ENCODE results near the gene ZFYVE28. TPM values are rescaled to one million over a fixed set of nuclear protein-coding genes. Genes with fewer than 3 reads are reported as not detected.

The ZFYVE28 gene
- total RNA-seq, 1 donor from 2014 or later: 0.39 TPM

- H3K27me3 Mint-ChIP-seq (ENCODE audit: insufficient read depth, low read depth): peaks cover 8% of the 10 kb centered on the region
- no peak for TF ChIP-seq EZH2 (IDR thresholded peaks at IDR 0.05)
- TF ChIP-seq, protein P1, sequence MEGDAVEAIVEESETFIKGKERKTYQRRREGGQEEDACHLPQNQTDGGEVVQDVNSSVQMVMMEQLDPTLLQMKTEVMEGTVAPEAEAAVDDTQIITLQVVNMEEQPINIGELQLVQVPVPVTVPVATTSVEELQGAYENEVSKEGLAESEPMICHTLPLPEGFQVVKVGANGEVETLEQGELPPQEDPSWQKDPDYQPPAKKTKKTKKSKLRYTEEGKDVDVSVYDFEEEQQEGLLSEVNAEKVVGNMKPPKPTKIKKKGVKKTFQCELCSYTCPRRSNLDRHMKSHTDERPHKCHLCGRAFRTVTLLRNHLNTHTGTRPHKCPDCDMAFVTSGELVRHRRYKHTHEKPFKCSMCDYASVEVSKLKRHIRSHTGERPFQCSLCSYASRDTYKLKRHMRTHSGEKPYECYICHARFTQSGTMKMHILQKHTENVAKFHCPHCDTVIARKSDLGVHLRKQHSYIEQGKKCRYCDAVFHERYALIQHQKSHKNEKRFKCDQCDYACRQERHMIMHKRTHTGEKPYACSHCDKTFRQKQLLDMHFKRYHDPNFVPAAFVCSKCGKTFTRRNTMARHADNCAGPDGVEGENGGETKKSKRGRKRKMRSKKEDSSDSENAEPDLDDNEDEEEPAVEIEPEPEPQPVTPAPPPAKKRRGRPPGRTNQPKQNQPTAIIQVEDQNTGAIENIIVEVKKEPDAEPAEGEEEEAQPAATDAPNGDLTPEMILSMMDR (IDR thresholded peaks at IDR 0.05): no peak
- TF ChIP-seq EZH2phosphoT487 (IDR thresholded peaks at IDR 0.05): no peak
- H3K4me3 Mint-ChIP-seq: peak within 1 kb of the TSS; percentile 82
- no peaks in the 10 kb centered on the region for H3K9me3 Mint-ChIP-seq
- Histone ChIP-seq H3K9me3 (ENCODE audit: low read depth) (no peaks in the 10 kb centered on the region), H3K27ac (peak within 1 kb of the TSS; percentile 93), H2AFZ (replicated peaks) (peak within 1 kb of the TSS; percentile 71), H3K79me2 (ENCODE audit: low read depth) (peaks cover 21% of the 10 kb centered on the region), H3K4me2 (peak within 1 kb of the TSS; percentile 97), H3F3A (ENCODE audit: low read depth) (peaks cover 20% of the 10 kb centered on the region), H3K9ac (peak within 1 kb of the TSS; percentile 59), H3K36me3 (no peaks in the 10 kb centered on the region), H3K4me3 (peak within 1 kb of the TSS; percentile 93), H3K27me3 (no peaks in the 10 kb centered on the region), H4K20me1 (ENCODE audit: low read depth) (peaks cover 44% of the 10 kb centered on the region), H3K4me1 (peaks cover 26% of the 10 kb centered on the region)
- H3K36me3 Mint-ChIP-seq: no peaks in the 10 kb centered on the region
- DNase-seq (ENCODE audit: low spot score): no peak
- H3K4me1 Mint-ChIP-seq: peaks cover 15% of the 10 kb centered on the region
- H3K27ac Mint-ChIP-seq: no peak within 1 kb of the TSS
Measured at GRCh38 chr4:2261853-2262144, 156.6 kb downstream of the ZFYVE28 start, which contains the start of gene MXD4. Gene MXD4, minus strand, starts transcription at chr4:2262109. Its CDS starts 129 bp downstream, at chr4:2261980.

- no peaks in the 10 kb centered on the region for H3K27me3 ChIP-seq
- Mint-ChIP-seq H3K4me1 (peaks cover 15% of the 10 kb centered on the region), H3K36me3 (no peaks in the 10 kb centered on the region), H3K27me3 (ENCODE audit: insufficient read depth, low read depth) (peaks cover 8% of the 10 kb centered on the region), H3K27ac (no peak overlapping the region), H3K9me3 (no peaks in the 10 kb centered on the region), H3K4me3 (peak overlapping the region; percentile 82)
- no peak overlapping the region for H2AFZ ChIP-seq (replicated peaks)
- H3K9me3 ChIP-seq (ENCODE audit: low read depth): no peaks in the 10 kb centered on the region
- DNase-seq (ENCODE audit: low spot score): peak; percentile 74
- peak overlapping the region; percentile 93 for H3K4me3 ChIP-seq
- TF ChIP-seq EZH2 (IDR thresholded peaks at IDR 0.05): no peak
- TF ChIP-seq, protein P1 (IDR thresholded peaks at IDR 0.05): no peak
- TF ChIP-seq EZH2phosphoT487 (IDR thresholded peaks at IDR 0.05): no peak
- H3F3A ChIP-seq (ENCODE audit: low read depth): peaks cover 20% of the 10 kb centered on the region
- H4K20me1 ChIP-seq (ENCODE audit: low read depth): peaks cover 49% of the 10 kb centered on the region
- peak overlapping the region; percentile 59 for H3K9ac ChIP-seq
- H3K27ac ChIP-seq: peak overlapping the region; percentile 80
- peaks cover 21% of the 10 kb centered on the region for H3K79me2 ChIP-seq (ENCODE audit: low read depth)
- H3K4me2 ChIP-seq: peak overlapping the region; percentile 97
- H3K4me1 ChIP-seq: peaks cover 26% of the 10 kb centered on the region
- no peaks in the 10 kb centered on the region for H3K36me3 ChIP-seq
Measured at GRCh38 chr4:2261110-2261852, 157.2 kb downstream of the ZFYVE28 start.

- TF ChIP-seq, protein P1 (IDR thresholded peaks at IDR 0.05): no peak
- TF ChIP-seq EZH2phosphoT487 (IDR thresholded peaks at IDR 0.05) (no peak), EZH2 (IDR thresholded peaks at IDR 0.05) (no peak)
- H3K27me3 ChIP-seq: no peaks in the 10 kb centered on the region
- peak overlapping the region; percentile 97 for H3K4me2 ChIP-seq
- H3F3A ChIP-seq (ENCODE audit: low read depth): peaks cover 20% of the 10 kb centered on the region
- DNase-seq (ENCODE audit: low spot score): no peak
- no peaks in the 10 kb centered on the region for H3K9me3 ChIP-seq (ENCODE audit: low read depth)
- H3K79me2 ChIP-seq (ENCODE audit: low read depth): peaks cover 21% of the 10 kb centered on the region
- Mint-ChIP-seq H3K27me3 (ENCODE audit: insufficient read depth, low read depth) (peaks cover 5% of the 10 kb centered on the region), H3K4me1 (peaks cover 15% of the 10 kb centered on the region), H3K9me3 (no peaks in the 10 kb centered on the region), H3K36me3 (no peaks in the 10 kb centered on the region), H3K4me3 (peak overlapping the region; percentile 82), H3K27ac (no peak overlapping the region)
- no peak overlapping the region for H3K27ac ChIP-seq
- peaks cover 57% of the 10 kb centered on the region for H4K20me1 ChIP-seq (ENCODE audit: low read depth)
- peak overlapping the region; percentile 93 for H3K4me3 ChIP-seq
- no peaks in the 10 kb centered on the region for H3K36me3 ChIP-seq
- H3K4me1 ChIP-seq: peaks cover 26% of the 10 kb centered on the region
- peak overlapping the region; percentile 59 for H3K9ac ChIP-seq
- H2AFZ ChIP-seq (replicated peaks): no peak overlapping the region
Measured at GRCh38 chr4:2260344-2261109, 157.9 kb downstream of the ZFYVE28 start.
